Frontal cortex (tissue), 4 donors: ENCODE measurements around the gene ANXA5. TPM values are rescaled to one million over a fixed set of nuclear protein-coding genes. Genes with fewer than 3 reads are reported as not detected.
A peak's percentile ranks its signal among the peaks of the same experiment; 100 is the strongest.

ENCODE experiments used
- DNase-seq, 2 donors: peaks; one replicate each; pipeline ENCODE4 v3.0.0; 2012; ENCODE audit warnings: low spot score in 2 of 2
- FAIRE-seq: peaks from 2 replicates; lab custom pipeline; 2012; peaks lifted over from hg19 to GRCh38; lab: Jason Lieb, UNC
- total RNA-seq: library from RNA; depleted of rRNA; stranded (reverse); fragments of >200 nt; gene quantifications from one replicate; pipeline ENCODE4 v1.2.3, GENCODE V29; 2014
- donor health status: control.
- donor health status: control.
- donor health status: control.

Gene ANXA5
- total RNA-seq, 1 donor from 2014 or later, result 31.8 TPM

GRCh38 chr4:121712783-121713182, 16.0 kb upstream of the ANXA5 start:
- no peak for FAIRE-seq

DNA sequence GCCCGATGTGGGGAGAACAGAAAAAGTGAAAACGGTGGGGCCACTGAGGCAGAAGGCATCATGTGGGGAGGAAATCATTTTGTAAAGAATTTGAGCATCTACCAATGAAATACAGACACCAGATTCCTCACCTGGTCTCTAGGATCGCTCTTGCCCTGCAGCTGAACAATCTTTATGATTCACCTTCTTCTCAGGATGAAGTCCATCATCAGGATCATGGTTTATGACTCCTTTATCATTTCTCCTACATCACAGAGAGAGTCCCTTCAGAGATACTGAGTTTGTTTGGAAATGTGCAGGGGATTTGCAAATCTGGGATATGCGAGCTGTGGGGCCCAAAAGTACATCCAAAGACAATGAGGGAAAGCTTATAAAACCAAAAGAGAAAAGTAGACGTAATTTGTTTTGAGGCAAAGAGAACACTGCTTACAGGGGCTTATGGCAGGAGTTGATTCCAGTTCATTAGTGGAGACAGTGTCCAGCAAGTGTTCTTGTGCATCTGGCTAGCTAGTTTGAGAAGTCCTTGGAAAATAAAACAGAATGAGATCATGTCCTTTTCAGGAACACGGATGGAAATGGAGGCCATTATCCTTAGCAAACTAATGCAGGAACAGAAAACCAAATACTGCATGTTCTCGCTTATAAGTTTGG, 15.3 kb upstream of the ANXA5 start:
- no peak for DNase-seq
- no peak for FAIRE-seq

More at GRCh38 chr4:121712783-121713182, 16.0 kb upstream of the ANXA5 start:
- DNase-seq, result no peak

- no peak for FAIRE-seq
- DNase-seq, result peak in 1 of 2 donors; percentile 69
Observed at GRCh38 chr4:121711263-121712000, 14.7 kb upstream of the ANXA5 start.

- DNase-seq, result no peak
- FAIRE-seq, result no peak
Observed at GRCh38 chr4:121709766-121710405, 13.1 kb upstream of the ANXA5 start.

DNA sequence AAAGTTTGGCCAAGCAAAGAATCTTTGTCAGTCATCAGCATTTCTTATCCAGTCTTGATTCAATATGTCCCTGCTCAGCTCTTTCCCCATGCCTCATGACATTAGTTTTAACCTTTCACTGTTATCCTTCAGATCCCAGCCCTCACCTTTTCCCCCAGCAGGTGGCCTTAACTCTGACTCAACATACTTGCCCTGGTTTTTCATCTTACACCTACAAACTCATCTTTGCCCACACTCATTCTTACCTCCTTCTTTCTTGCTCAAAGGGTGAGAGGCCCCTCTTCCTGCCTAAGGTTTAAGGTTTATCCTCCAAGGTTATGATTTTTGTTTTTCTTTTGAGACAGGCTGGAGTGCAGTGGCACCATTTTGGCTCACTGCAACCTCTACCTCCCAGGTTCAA, 10.6 kb upstream of the ANXA5 start:
- DNase-seq, result no peak
- no peak for FAIRE-seq

DNA sequence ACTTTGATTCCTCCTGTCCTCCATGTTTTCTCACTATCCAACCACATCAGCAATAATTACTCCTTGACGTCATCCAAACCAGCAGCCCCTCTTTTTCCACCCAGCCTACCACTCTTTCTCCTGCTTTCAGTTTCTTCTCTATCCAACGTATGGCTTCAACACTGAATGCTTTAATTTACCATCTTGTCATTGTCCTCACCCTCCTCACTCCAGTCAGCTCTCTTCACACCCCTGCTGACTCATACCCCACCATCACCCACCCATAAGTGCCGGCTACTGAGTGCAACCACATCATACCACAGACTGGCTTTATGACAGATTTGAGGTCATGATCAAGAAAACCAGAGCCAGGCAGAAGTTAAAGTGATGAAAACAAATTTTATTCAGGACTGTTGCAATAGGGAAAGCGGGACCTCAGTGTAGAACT, 9.8 kb upstream of the ANXA5 start:
- DNase-seq (no peak), FAIRE-seq (no peak)

DNA sequence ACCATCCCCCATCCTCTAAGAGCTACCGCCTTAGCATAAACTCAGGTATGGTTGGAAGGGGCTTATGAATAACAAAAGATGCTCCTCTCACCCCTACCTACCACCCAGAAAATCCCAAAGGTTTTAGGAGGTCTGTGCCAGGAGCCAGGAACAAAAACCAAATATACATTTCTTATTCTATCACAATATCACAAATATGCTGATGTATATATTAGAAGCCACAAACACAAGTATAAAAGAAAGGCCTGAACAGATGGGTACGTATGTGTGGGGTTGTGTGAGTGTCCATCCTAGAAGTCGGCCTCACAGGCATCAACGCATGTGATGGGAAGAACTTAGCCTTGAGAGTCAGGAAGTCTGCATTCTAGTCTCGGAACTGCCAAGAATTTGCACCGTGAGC, 8.7 kb upstream of the ANXA5 start:
- no peak for FAIRE-seq
- DNase-seq, result no peak

DNA sequence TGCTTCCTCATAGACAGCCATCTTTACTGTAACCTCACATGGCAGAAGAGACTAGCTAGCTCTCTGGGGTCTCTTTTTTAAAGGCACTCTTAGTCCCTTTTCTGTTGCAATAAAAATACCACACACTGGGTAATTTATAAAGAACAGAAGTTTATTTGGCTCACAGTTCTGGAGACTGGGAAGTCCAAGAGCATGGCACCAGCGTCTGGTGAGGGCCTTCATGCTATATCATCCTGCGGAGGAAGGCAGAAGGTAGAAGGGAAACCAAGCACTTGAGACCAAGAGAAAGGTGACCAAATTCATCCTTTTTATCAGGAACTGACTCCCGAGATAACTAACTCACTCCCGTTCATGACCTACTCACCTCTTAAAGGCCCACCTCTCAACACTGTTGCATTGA, 5.4 kb upstream of the ANXA5 start:
- DNase-seq, result no peak
- no peak for FAIRE-seq

- DNase-seq (no peak), FAIRE-seq (no peak)
Observed at GRCh38 chr4:121701263-121701662, 4.5 kb upstream of the ANXA5 start.

DNA sequence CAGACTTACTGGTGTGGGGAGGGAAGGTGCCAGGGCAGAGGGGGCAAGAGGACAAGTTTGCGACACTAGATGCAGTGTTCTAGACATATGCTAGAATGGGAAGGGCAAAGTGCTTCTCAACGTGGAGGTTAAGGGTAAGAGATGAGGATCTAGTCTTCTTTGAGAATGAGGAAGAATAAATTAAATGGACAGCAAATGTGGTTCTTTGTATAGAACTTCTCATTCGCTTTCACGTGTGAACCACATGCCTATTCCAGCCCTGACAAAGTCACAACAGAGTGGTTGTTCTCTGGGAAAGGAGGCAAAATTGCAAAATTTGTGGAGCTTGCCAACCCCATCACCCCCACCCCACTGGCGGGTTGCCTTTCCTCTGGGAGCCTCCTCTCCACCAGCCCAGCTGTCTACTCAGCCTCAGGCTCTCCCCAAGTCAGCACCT, 1.5 kb upstream of the ANXA5 start:
- no peak for FAIRE-seq
- no peak for DNase-seq

GRCh38 chr4:121697564-121697963, 784 bp upstream of the ANXA5 start:
- DNase-seq (no peak), FAIRE-seq (no peak)

DNA sequence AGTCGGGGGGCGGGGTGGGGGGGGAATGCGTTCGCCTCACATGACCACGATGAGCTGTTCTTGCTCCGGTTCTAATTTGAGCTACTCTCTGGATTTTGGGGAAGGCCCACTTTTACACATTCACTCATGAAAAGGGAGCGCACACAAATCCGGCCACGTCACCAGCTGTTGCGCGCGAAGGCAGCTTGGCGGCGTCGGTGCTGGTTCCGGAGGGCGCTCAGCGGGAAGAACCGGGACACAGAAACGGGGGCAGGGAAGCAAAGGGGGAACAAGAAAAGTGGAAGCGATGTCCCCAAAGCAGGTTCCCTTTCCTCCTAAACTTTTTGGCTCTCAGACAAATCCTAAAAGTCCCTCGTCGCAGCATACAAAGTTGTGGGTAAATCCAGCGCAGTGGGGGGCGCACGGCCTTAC, 605 bp downstream of the ANXA5 start:
- DNase-seq (peak; percentile 33 to 49), FAIRE-seq (no peak)

DNA sequence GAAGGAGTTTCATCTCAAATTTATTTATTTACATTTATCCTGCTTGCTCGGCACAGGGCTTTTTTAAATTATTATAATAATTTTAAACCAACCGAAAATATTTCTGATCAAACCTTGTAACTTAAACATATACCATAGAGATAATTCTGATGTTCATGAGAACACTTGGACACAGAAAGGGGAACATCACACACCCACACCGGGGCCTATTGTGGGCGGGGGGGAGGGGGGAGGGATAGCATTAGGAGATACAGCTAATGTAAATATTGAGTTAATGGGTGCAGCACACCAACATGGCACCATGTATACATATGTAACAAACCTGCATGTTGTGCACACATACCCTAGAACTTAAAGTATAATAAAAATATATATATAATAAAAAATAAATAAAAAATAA, 2.9 kb downstream of the ANXA5 start:
- FAIRE-seq (no peak), DNase-seq (no peak)

- no peak for DNase-seq
- no peak for FAIRE-seq
Observed at GRCh38 chr4:121693450-121693849, 3.3 kb downstream of the ANXA5 start.

- DNase-seq (no peak), FAIRE-seq (no peak)
Observed at GRCh38 chr4:121692261-121692660, 4.5 kb downstream of the ANXA5 start.

GRCh38 chr4:121690001-121690400, 6.8 kb downstream of the ANXA5 start:
- FAIRE-seq, result no peak
- no peak for DNase-seq

- FAIRE-seq, result no peak
- DNase-seq, result no peak
Observed at GRCh38 chr4:121688701-121689100, 8.1 kb downstream of the ANXA5 start.

GRCh38 chr4:121688261-121688660, 8.5 kb downstream of the ANXA5 start:
- no peak for FAIRE-seq
- DNase-seq, result no peak

GRCh38 chr4:121686255-121686654, 10.5 kb downstream of the ANXA5 start:
- FAIRE-seq, result no peak
- DNase-seq, result no peak

DNA sequence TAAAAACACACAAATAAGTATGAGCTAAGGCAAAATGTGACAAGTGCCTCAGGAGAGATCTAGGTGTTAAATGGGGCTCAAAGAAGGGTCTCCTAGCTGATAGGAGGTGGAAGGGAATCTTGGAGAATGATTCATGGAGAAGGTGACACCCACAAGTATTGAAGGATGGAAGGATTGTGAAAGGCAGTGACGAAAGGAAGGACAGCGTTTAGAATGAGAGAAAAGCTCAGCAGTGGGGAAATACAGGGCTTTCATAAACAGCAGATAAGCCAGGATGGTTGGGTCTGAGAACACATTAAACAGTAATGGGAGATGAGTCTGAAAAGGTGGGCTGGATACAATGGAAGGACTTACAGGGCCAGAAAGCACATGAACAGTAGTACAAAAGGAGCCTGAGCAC, 11.5 kb downstream of the ANXA5 start:
- DNase-seq, result no peak
- FAIRE-seq, result no peak

- FAIRE-seq (no peak), DNase-seq (no peak)
Observed at GRCh38 chr4:121684561-121684960, 12.2 kb downstream of the ANXA5 start.
